Astrocyte (in vitro differentiated cells and primary cell): ENCODE data around the gene HIC1.

ENCODE experiments used
- EZH2 ChIP-seq: IDR thresholded peaks from 2 replicates; pipeline ENCODE4 v1.6.1; 2012; ENCODE audit warnings: mild to moderate bottlenecking, low read length, inconsistent platforms; ENCODE audit not compliant: insufficient read depth
- TF ChIP-seq, protein P1 (sequence below): IDR thresholded peaks from 2 replicates; pipeline ENCODE4 v1.5.1; 2011; ENCODE audit warnings: low read depth, mild to moderate bottlenecking, inconsistent platforms, low read length, moderate library complexity; ENCODE audit not compliant: insufficient read depth

GRCh38 chr17:2068519-2069051 lies 13.7 kb downstream of the HIC1 start:
- TF ChIP-seq, protein P1, sequence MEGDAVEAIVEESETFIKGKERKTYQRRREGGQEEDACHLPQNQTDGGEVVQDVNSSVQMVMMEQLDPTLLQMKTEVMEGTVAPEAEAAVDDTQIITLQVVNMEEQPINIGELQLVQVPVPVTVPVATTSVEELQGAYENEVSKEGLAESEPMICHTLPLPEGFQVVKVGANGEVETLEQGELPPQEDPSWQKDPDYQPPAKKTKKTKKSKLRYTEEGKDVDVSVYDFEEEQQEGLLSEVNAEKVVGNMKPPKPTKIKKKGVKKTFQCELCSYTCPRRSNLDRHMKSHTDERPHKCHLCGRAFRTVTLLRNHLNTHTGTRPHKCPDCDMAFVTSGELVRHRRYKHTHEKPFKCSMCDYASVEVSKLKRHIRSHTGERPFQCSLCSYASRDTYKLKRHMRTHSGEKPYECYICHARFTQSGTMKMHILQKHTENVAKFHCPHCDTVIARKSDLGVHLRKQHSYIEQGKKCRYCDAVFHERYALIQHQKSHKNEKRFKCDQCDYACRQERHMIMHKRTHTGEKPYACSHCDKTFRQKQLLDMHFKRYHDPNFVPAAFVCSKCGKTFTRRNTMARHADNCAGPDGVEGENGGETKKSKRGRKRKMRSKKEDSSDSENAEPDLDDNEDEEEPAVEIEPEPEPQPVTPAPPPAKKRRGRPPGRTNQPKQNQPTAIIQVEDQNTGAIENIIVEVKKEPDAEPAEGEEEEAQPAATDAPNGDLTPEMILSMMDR = no peak
- TF ChIP-seq EZH2 = no peak
